ENCODE results near the gene OR5B21. TPM values are rescaled to one million over a fixed set of nuclear protein-coding genes. Genes with fewer than 3 reads are reported as not detected.

Gene OR5B21
- total RNA-seq, 1 donor from 2014 or later, result not detected

GRCh38 chr11:58494101-58494500, 13.8 kb downstream of the OR5B21 start:
- intact Hi-C loops (cut with DNase I), result no loop called here
- Histone ChIP-seq H3K27me3 (no peaks in the 10 kb centered on the region), H3K4me1 (peaks cover 0 to 3% of the 10 kb centered on the region in 2 donors), H3K4me3 (no peak overlapping the region), H3K27ac (no peak overlapping the region), H3K36me3 (no peaks in the 10 kb centered on the region), H3K9me3 (no peaks in the 10 kb centered on the region)
- TF ChIP-seq CTCF (IDR thresholded peaks at IDR 0.05), result no peak
- no peak for DNase-seq (ENCODE audit: low spot score in 2 of 2)

GRCh38 chr11:58493676-58494075, 14.2 kb downstream of the OR5B21 start:
- H3K4me1 ChIP-seq, result peaks cover 0 to 3% of the 10 kb centered on the region in 2 donors
- H3K27me3 ChIP-seq, result no peaks in the 10 kb centered on the region
- no peak for DNase-seq (ENCODE audit: low spot score in 2 of 2)
- no peaks in the 10 kb centered on the region for H3K36me3 ChIP-seq
- TF ChIP-seq CTCF (IDR thresholded peaks at IDR 0.05), result no peak
- no peaks in the 10 kb centered on the region for H3K9me3 ChIP-seq
- no peak overlapping the region for H3K4me3 ChIP-seq
- intact Hi-C loops (cut with DNase I), result no loop called here
- peak overlapping the region in 1 of 2 donors; percentile 25 for H3K27ac ChIP-seq

GRCh38 chr11:58490827-58491226, 17.1 kb downstream of the OR5B21 start:
- Histone ChIP-seq H3K4me1 (peaks cover 0 to 3% of the 10 kb centered on the region in 2 donors), H3K4me3 (no peak overlapping the region), H3K27me3 (no peaks in the 10 kb centered on the region), H3K9me3 (no peaks in the 10 kb centered on the region), H3K27ac (no peak overlapping the region), H3K36me3 (no peaks in the 10 kb centered on the region)
- no peak for DNase-seq (ENCODE audit: low spot score in 2 of 2)
- TF ChIP-seq CTCF (IDR thresholded peaks at IDR 0.05), result no peak
- intact Hi-C loops (cut with DNase I), result no loop called here

GRCh38 chr11:58487170-58487569, 20.7 kb downstream of the OR5B21 start:
- Histone ChIP-seq H3K36me3 (no peaks in the 10 kb centered on the region), H3K27me3 (no peaks in the 10 kb centered on the region), H3K9me3 (no peaks in the 10 kb centered on the region), H3K4me3 (no peak overlapping the region), H3K27ac (no peak overlapping the region), H3K4me1 (no peaks in the 10 kb centered on the region)
- intact Hi-C loops (cut with DNase I), result no loop called here
- no peak for DNase-seq (ENCODE audit: low spot score in 2 of 2)
- TF ChIP-seq CTCF (IDR thresholded peaks at IDR 0.05), result no peak

- DNase-seq (ENCODE audit: low spot score in 2 of 2), result no peak
- Histone ChIP-seq H3K4me3 (no peak overlapping the region), H3K27me3 (no peaks in the 10 kb centered on the region), H3K27ac (no peak overlapping the region), H3K4me1 (no peaks in the 10 kb centered on the region), H3K36me3 (no peaks in the 10 kb centered on the region), H3K9me3 (no peaks in the 10 kb centered on the region)
- no peak for TF ChIP-seq CTCF (IDR thresholded peaks at IDR 0.05)
- intact Hi-C loops (cut with DNase I), result no loop called here
Measured at GRCh38 chr11:58485961-58486360, 21.9 kb downstream of the OR5B21 start.

DNA sequence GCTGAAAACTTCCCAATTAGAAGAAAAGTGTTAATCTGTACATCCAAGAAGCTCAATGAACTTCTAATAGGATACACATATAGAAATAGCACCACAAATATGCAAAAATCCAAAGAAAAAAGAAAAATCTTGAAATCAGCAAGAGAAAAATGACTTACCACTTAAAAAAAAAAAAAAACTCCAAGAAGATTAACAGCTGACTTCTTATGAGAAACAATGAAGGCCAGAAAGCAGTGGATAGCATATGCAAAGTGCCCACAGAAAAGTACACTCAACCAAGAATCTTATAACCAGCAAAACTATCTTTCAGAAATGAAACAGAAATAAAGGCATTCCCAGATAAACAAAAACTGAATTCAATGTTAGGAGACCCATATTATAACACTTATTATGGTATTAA, 36.0 kb downstream of the OR5B21 start:
- H3K36me3 ChIP-seq, result no peaks in the 10 kb centered on the region
- H3K4me1 ChIP-seq, result no peaks in the 10 kb centered on the region
- no peaks in the 10 kb centered on the region for H3K27me3 ChIP-seq
- DNase-seq (ENCODE audit: low spot score in 2 of 2), result no peak
- no peak for TF ChIP-seq CTCF (IDR thresholded peaks at IDR 0.05)
- intact Hi-C loops (cut with DNase I), result no loop called here
- H3K9me3 ChIP-seq, result peaks cover 11 to 13% of the 10 kb centered on the region in 2 donors
- H3K27ac ChIP-seq, result no peak overlapping the region
- H3K4me3 ChIP-seq, result no peak overlapping the region
